ENCODE measurements around the gene GOLIM4. TPM values are rescaled to one million over a fixed set of nuclear protein-coding genes. Genes with fewer than 3 reads are reported as not detected.

The GOLIM4 gene
- total RNA-seq, 4 donors from 2014 or later, result 13.0 to 20.8 (median 17.8) TPM

DNA sequence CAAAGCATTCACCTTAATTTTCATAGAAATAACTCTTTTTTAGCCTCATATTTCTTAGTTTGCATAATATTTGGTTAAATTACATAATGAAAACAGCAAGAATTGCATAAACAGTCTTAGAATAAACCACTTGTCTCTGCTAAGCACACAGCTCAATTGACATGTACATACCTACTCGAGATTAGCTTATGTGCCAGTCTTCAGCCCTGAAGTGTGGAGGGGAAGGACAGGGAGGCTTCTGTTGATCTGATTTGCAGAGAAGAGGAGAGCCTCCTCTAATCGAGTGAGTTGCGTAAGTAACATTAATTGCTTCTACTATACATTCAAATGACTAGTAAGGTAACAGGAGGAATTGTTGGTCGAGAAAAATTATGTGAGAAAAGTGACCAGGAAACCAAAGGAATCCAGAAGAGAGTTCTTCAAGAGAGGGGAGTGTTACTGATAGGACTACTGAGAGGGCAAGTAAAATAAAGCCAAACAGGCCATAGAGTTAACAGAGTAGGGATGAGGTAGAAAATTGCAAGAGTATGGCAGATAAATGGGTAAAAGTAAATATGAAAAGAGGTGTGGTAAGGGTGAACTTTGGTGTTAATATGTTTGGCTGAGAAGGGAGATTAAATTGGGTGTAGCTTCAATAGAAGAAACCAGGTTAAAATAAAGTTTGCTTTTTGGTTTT, 7.1 kb upstream of the GOLIM4 start:
- H3K27ac ChIP-seq, result no peak overlapping the region
- no peak overlapping the region for H3K4me3 ChIP-seq
- DNase-seq (no peak), ATAC-seq (no peak)
- no peaks in the 10 kb centered on the region for H3K4me1 ChIP-seq
- in situ Hi-C loops (cut with MboI; ENCODE audit: low sequenced_read_pairs in 4 of 4) (loop anchor here in 1 of 4 donors (10.0 kb wide), 1 partner anchor 58 kb away; no protein-coding TSS in a partner anchor), intact Hi-C loops (cut with DNase I; ENCODE audit: low total_unique reads) (no loop called here)
- H3K27me3 ChIP-seq, result no peaks in the 10 kb centered on the region
- no peaks in the 10 kb centered on the region for H3K9me3 ChIP-seq
- H3K36me3 ChIP-seq, result no peaks in the 10 kb centered on the region
- TF ChIP-seq POLR2A (IDR thresholded peaks at IDR 0.05), result no peak
- TF ChIP-seq, protein P1, sequence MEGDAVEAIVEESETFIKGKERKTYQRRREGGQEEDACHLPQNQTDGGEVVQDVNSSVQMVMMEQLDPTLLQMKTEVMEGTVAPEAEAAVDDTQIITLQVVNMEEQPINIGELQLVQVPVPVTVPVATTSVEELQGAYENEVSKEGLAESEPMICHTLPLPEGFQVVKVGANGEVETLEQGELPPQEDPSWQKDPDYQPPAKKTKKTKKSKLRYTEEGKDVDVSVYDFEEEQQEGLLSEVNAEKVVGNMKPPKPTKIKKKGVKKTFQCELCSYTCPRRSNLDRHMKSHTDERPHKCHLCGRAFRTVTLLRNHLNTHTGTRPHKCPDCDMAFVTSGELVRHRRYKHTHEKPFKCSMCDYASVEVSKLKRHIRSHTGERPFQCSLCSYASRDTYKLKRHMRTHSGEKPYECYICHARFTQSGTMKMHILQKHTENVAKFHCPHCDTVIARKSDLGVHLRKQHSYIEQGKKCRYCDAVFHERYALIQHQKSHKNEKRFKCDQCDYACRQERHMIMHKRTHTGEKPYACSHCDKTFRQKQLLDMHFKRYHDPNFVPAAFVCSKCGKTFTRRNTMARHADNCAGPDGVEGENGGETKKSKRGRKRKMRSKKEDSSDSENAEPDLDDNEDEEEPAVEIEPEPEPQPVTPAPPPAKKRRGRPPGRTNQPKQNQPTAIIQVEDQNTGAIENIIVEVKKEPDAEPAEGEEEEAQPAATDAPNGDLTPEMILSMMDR (IDR thresholded peaks at IDR 0.05 in 4 of 5, conservative IDR thresholded peaks at IDR 0.05 in 1 of 5), result no peak

DNA sequence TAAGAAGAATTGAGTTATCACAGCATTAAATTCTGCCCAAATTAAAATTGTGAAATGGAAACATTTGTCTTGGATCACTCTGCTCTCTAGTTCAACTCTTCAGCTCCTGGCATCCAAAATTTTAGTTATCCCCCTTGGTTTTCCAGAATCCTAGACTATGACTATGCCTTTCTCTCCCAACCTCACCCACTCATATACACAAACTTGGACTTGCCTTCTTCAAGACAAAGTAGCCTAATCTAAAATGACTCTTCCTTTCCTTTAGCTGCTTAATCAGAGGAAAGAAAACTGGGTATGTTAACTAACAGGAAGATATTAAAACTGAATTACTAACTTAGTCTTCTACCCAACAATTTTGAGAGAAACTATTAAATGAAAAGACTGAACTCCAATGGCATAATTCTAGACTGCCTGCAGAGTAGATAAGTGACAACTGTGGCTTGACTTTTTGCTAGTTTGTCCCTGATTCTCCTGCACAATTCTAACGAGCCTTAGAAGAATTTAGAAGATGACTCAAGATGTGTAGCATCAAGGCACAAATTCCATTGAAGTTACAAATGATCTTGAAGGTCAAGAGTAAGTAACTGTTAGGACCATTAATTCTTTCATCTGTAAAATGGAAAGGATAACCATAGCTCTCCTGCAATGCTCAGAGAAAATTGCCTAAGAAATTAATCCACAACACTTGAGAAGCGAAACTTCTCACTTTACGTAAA, 5.2 kb upstream of the GOLIM4 start:
- intact Hi-C loops (cut with DNase I; ENCODE audit: low total_unique reads) (no loop called here), in situ Hi-C loops (cut with MboI; ENCODE audit: low sequenced_read_pairs in 4 of 4) (loop anchor here in 1 of 4 donors (10.0 kb wide), 1 partner anchor 56 kb away; no protein-coding TSS in a partner anchor)
- DNase-seq, result no peak
- Histone ChIP-seq H3K4me1 (peaks cover 6 to 7% of the 10 kb centered on the region in 2 donors), H3K9me3 (no peaks in the 10 kb centered on the region), H3K4me3 (no peak overlapping the region), H3K27me3 (no peaks in the 10 kb centered on the region), H3K36me3 (no peaks in the 10 kb centered on the region), H3K27ac (no peak overlapping the region)
- no peak for ATAC-seq
- TF ChIP-seq, protein P1 (IDR thresholded peaks at IDR 0.05 in 4 of 5, conservative IDR thresholded peaks at IDR 0.05 in 1 of 5), result no peak
- no peak for TF ChIP-seq POLR2A (IDR thresholded peaks at IDR 0.05)

DNA sequence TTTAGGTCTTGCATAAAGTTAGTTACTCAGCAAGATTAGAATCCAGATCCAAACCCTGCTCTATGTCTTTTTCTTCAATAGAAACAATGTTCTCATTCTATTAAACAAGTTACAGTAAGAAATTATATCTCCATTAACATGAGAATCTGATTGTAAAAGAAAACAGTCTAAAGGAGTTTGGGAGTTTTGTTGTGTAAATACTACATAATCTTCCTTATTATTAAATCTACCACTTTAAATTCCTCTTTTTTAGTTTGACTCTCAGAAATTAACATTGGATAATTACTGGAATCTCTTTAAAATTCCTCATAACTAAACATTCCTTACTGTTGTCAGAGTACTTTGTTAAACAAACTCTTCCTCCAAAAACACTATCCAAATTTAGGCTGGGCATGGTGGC, 1.7 kb upstream of the GOLIM4 start:
- H3K36me3 ChIP-seq, result no peaks in the 10 kb centered on the region
- no peak for ATAC-seq
- H3K9me3 ChIP-seq, result no peaks in the 10 kb centered on the region
- H3K27me3 ChIP-seq, result no peaks in the 10 kb centered on the region
- TF ChIP-seq POLR2A (IDR thresholded peaks at IDR 0.05), result no peak
- TF ChIP-seq, protein P1 (IDR thresholded peaks at IDR 0.05 in 4 of 5, conservative IDR thresholded peaks at IDR 0.05 in 1 of 5), result no peak
- intact Hi-C loops (cut with DNase I; ENCODE audit: low total_unique reads) (no loop called here), in situ Hi-C loops (cut with MboI; ENCODE audit: low sequenced_read_pairs in 4 of 4) (loop anchor here in 1 of 4 donors (10.0 kb wide), 1 partner anchor 53 kb away; no protein-coding TSS in a partner anchor)
- H3K4me3 ChIP-seq, result no peak overlapping the region
- peak overlapping the region in 1 of 4 donors; percentile 92 for H3K27ac ChIP-seq
- no peak for DNase-seq
- peaks cover 26 to 28% of the 10 kb centered on the region in 2 donors for H3K4me1 ChIP-seq

DNA sequence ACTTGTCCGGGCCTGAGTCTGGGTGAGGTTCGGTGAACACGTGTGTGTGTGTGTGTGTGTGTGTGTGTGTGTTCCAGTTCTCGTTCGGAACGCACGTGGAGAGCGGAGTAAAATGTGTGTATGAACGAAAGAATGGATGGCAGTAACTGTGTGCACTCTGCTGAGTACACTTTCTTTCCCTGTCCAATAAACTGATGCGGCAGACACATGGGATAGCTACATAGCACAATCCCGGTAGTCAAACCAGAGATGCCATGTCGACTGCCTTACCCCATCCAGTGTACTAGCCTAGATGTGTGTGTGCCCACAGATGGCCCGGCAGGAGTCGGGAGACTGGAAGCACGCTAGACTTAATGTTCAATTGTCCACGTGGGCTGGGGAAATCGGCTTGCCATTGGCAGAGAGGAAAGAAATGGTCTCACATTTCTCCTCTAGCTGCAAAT, 507 bp upstream of the GOLIM4 start:
- in situ Hi-C loops (cut with MboI; ENCODE audit: low sequenced_read_pairs in 4 of 4) (loop anchor here in 1 of 4 donors (10.0 kb wide), 1 partner anchor 51 kb away; no protein-coding TSS in a partner anchor), intact Hi-C loops (cut with DNase I; ENCODE audit: low total_unique reads) (loop anchor here (1.0 kb wide), 2 partner anchors 49 to 69 kb away; no protein-coding TSS in a partner anchor)
- Histone ChIP-seq H3K27me3 (no peaks in the 10 kb centered on the region), H3K36me3 (no peaks in the 10 kb centered on the region), H3K27ac (peak overlapping the region; percentile 92 to 97 (median 94)), H3K4me3 (peak overlapping the region; percentile 73 to 92 (median 88)), H3K9me3 (no peaks in the 10 kb centered on the region), H3K4me1 (peaks cover 37 to 39% of the 10 kb centered on the region in 2 donors)
- ATAC-seq (peak; percentile 65 to 67), DNase-seq (peak; percentile 58 to 71)
- no peak for TF ChIP-seq POLR2A (IDR thresholded peaks at IDR 0.05)
- TF ChIP-seq, protein P1 (IDR thresholded peaks at IDR 0.05 in 4 of 5, conservative IDR thresholded peaks at IDR 0.05 in 1 of 5), result no peak
